ENCODE measurements around the gene TANGO6.
"Not testable (repeated sequence)": the region's sequence is repeated elsewhere in the genome, so short reads cannot be mapped to it uniquely, and the experiment has no call there.

Gene TANGO6

DNA sequence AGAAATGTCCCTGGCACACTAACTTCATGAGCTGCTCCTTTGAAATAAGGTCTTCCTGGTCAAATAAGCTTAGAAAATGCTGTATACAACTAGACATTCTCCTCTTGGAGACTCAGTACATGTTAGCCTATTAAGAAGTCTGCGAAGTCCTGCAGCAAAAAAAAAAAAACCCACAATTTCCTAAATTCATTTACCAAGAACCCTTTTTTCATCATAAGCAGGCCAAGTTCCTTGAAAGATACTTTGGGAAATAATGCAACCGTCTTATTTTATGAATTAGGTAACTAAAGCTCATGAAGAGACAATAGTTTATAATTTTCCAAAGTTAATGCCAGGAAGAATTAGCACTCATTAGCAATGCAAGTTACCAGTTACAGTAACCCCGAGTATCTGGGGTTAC, 213.1 kb downstream of the TANGO6 start:
- Histone ChIP-seq H3K4me2 (ENCODE audit: low read length, poor library complexity, severe bottlenecking) (no peak overlapping the region), H3K36me3 (ENCODE audit: control insufficient read depth in 1 of 2, insufficient read depth in 2 of 2, low read depth in 1 of 2, low read length in 2 of 2) (no peaks in the 10 kb centered on the region), H3K4ac (ENCODE audit: low read depth in 1 of 2, low read length in 2 of 2) (no peak overlapping the region), H3K4me1 (ENCODE audit: control insufficient read depth, insufficient read depth, low read depth, low read length) (peaks cover 6% of the 10 kb centered on the region), H2BK5ac (ENCODE audit: low read depth, low read length, poor library complexity, severe bottlenecking) (no peak overlapping the region), H4K8ac (ENCODE audit: low read length) (no peak overlapping the region), H3K14ac (ENCODE audit: low read length in 2 of 2) (no peak overlapping the region), H3K9ac (ENCODE audit: low read length) (no peak overlapping the region), H3K79me1 (replicated peaks; ENCODE audit: low read length, poor library complexity, severe bottlenecking) (no peaks in the 10 kb centered on the region), H2AFZ (ENCODE audit: low read depth, low read length) (no peak overlapping the region), H3K27me3 (ENCODE audit: control insufficient read depth in 1 of 2, insufficient read depth in 1 of 2, low read length in 2 of 2) (no peaks in the 10 kb centered on the region), H3K27ac (ENCODE audit: low read length, poor library complexity, severe bottlenecking) (no peak overlapping the region), H2BK15ac (ENCODE audit: low read depth, poor library complexity, severe bottlenecking) (no peak overlapping the region), H2AK5ac (ENCODE audit: low read length, severe bottlenecking) (peak overlapping the region; percentile 49), H3K9me3 (ENCODE audit: control insufficient read depth, low read length) (no peaks in the 10 kb centered on the region), H2BK12ac (ENCODE audit: low read length in 2 of 2) (no peak overlapping the region), H2BK120ac (ENCODE audit: low read depth, low read length) (no peak overlapping the region), H3K4me3 (ENCODE audit: insufficient read depth in 1 of 2, low read depth in 1 of 2, low read length in 2 of 2) (no peak overlapping the region), H4K91ac (ENCODE audit: low read length) (no peak overlapping the region), H3K23ac (ENCODE audit: low read length in 2 of 2) (no peak overlapping the region), H3K18ac (ENCODE audit: low read depth in 1 of 2, low read length in 2 of 2) (no peak overlapping the region)
- 87% methylated on average over 3 of the region's 3 CpGs for WGBS
- no peak for DNase-seq

DNA sequence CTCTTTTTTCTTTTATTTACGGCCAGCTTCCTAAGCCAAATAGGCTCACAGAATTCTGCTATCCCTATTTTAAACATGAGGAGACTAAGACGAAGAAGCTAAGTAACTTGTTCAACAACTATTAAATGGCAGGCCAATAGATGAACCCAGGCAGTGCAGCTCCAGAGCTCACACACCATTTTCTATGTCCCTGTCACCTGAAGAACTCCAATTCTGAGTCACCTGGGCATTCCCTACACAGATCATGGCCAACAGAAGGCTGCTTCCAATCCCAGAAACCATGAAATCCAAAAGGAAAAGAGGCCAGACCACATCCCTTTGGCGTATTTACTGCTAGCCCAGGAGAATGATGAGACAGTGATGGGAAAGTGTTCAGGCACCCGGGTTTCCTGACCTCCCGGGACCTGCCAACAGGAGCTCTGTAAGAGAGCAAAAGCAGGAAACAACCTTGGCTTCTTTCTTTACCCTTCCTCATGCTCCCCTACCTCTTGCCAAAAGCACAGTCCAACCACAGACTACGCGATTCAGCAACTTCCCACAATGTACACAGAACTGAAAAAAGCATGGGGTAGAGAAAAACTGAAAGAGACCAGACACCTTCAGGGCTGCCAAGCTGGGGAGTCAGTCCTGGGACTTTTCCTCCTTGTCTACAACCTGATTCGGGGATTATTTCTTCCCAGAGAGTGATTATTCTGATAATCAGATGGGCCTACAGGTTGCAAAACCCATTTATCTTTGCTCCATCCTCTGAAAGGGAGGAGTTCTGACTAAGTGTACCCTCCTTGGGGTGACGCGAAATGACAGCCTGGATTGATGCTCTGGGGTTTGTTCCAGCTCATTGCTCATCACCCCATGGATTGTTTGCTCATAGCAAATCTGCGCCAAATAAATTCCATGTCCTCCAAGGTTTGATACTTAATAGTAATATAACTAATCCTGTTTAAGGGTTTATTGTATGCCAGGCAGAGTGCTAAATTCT, 214.4 kb downstream of the TANGO6 start:
- peak overlapping the region; percentile 1 for H2BK5ac ChIP-seq (ENCODE audit: low read depth, low read length, poor library complexity, severe bottlenecking)
- WGBS = 75% methylated on average over 10 of the region's 11 CpGs
- no peak overlapping the region for H3K14ac ChIP-seq (ENCODE audit: low read length in 2 of 2)
- H4K91ac ChIP-seq (ENCODE audit: low read length) = no peak overlapping the region
- H3K27me3 ChIP-seq (ENCODE audit: control insufficient read depth in 1 of 2, insufficient read depth in 1 of 2, low read length in 2 of 2) = no peaks in the 10 kb centered on the region
- peaks cover 6% of the 10 kb centered on the region for H3K4me1 ChIP-seq (ENCODE audit: control insufficient read depth, insufficient read depth, low read depth, low read length)
- H2BK120ac ChIP-seq (ENCODE audit: low read depth, low read length) = no peak overlapping the region
- no peak overlapping the region for H2AFZ ChIP-seq (ENCODE audit: low read depth, low read length)
- no peak overlapping the region for H3K23ac ChIP-seq (ENCODE audit: low read length in 2 of 2)
- no peak overlapping the region for H3K4ac ChIP-seq (ENCODE audit: low read depth in 1 of 2, low read length in 2 of 2)
- H3K18ac ChIP-seq (ENCODE audit: low read depth in 1 of 2, low read length in 2 of 2) = no peak overlapping the region
- no peak overlapping the region for H4K8ac ChIP-seq (ENCODE audit: low read length)
- peak overlapping the region; percentile 86 for H3K27ac ChIP-seq (ENCODE audit: low read length, poor library complexity, severe bottlenecking)
- no peak overlapping the region for H3K4me2 ChIP-seq (ENCODE audit: low read length, poor library complexity, severe bottlenecking)
- peak overlapping the region; percentile 72 for H3K9ac ChIP-seq (ENCODE audit: low read length)
- DNase-seq = peak; percentile 66
- H2BK12ac ChIP-seq (ENCODE audit: low read length in 2 of 2) = no peak overlapping the region
- peak overlapping the region; percentile 10 for H2AK5ac ChIP-seq (ENCODE audit: low read length, severe bottlenecking)
- H3K79me1 ChIP-seq (replicated peaks; ENCODE audit: low read length, poor library complexity, severe bottlenecking) = no peaks in the 10 kb centered on the region
- no peak overlapping the region for H3K4me3 ChIP-seq (ENCODE audit: insufficient read depth in 1 of 2, low read depth in 1 of 2, low read length in 2 of 2)
- H3K9me3 ChIP-seq (ENCODE audit: control insufficient read depth, low read length) = no peaks in the 10 kb centered on the region
- H3K36me3 ChIP-seq (ENCODE audit: control insufficient read depth in 1 of 2, insufficient read depth in 2 of 2, low read depth in 1 of 2, low read length in 2 of 2) = no peaks in the 10 kb centered on the region
- no peak overlapping the region for H2BK15ac ChIP-seq (ENCODE audit: low read depth, poor library complexity, severe bottlenecking)

DNA sequence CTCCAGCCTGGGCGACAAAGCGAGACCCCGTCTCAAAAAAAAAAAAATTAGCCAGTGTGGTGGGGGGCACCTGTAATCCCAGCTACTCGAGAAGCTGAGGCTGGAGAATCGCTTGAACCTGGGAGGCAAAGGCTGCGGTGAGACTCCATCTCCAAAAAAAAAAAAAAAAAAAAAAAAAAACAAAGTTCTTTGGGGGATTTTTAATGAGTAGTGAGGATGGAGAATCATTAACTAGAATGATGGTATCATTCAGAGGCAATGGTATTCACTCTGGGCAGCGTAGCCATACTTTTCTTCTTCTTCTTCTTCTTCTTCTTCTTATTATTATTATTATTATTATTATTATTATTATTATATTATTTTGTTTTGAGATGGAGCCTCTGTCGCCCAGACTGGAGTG, 220.2 kb downstream of the TANGO6 start:
- Histone ChIP-seq H3K27ac (ENCODE audit: low read length, poor library complexity, severe bottlenecking) (peak overlapping the region; percentile 67), H3K4me1 (ENCODE audit: control insufficient read depth, insufficient read depth, low read depth, low read length) (peaks cover 16% of the 10 kb centered on the region)
- H3K4ac ChIP-seq (ENCODE audit: low read depth in 1 of 2, low read length in 2 of 2); H4K8ac ChIP-seq (ENCODE audit: low read length); H3K23ac ChIP-seq (ENCODE audit: low read length in 2 of 2); DNase-seq; H2AK5ac ChIP-seq (ENCODE audit: low read length, severe bottlenecking); H2AFZ ChIP-seq (ENCODE audit: low read depth, low read length); H2BK15ac ChIP-seq (ENCODE audit: low read depth, poor library complexity, severe bottlenecking); H3K18ac ChIP-seq (ENCODE audit: low read depth in 1 of 2, low read length in 2 of 2); H2BK12ac ChIP-seq (ENCODE audit: low read length in 2 of 2); H3K4me2 ChIP-seq (ENCODE audit: low read length, poor library complexity, severe bottlenecking); H3K79me1 ChIP-seq (replicated peaks; ENCODE audit: low read length, poor library complexity, severe bottlenecking); H3K9me3 ChIP-seq (ENCODE audit: control insufficient read depth, low read length); H3K4me3 ChIP-seq (ENCODE audit: insufficient read depth in 1 of 2, low read depth in 1 of 2, low read length in 2 of 2); H3K14ac ChIP-seq (ENCODE audit: low read length in 2 of 2); H3K9ac ChIP-seq (ENCODE audit: low read length); H2BK5ac ChIP-seq (ENCODE audit: low read depth, low read length, poor library complexity, severe bottlenecking); H4K91ac ChIP-seq (ENCODE audit: low read length); H2BK120ac ChIP-seq (ENCODE audit: low read depth, low read length); H3K27me3 ChIP-seq (ENCODE audit: control insufficient read depth in 1 of 2, insufficient read depth in 1 of 2, low read length in 2 of 2); H3K36me3 ChIP-seq (ENCODE audit: control insufficient read depth in 1 of 2, insufficient read depth in 2 of 2, low read depth in 1 of 2, low read length in 2 of 2): not testable (repeated sequence)
- 87% methylated on average over 1 of the region's 8 CpGs for WGBS

DNA sequence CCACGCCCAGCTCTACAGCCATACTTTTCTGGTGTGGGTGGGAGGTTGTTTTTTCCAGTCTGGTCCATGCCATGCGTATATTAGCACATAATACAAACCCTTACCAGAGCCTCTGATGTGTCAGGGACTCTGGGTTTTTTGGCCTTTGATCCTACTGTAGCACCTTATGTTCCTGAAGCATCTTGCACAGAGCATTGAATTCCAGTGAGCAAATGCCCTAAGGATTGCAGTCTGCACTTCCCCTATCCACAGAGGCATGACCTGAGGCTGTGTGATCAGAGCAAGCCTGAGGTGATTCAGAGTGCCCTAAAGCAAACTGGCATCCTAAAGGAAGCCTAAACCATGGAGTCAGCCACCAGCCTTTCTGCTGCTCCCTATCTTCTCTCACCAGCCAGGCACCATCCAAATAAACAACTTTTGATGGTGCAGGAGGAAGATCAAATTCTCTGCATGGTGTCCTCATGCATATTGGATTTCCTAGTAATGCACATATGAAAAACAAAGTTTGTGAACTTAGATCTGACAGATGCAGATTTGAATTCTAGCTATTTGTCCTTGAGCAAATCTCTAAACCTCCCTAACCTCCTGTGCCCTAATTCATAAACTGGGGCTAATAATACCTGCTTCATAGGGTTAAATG, 220.9 kb downstream of the TANGO6 start:
- H2BK120ac ChIP-seq (ENCODE audit: low read depth, low read length) = no peak overlapping the region
- H3K4me1 ChIP-seq (ENCODE audit: control insufficient read depth, insufficient read depth, low read depth, low read length) = peaks cover 15% of the 10 kb centered on the region
- no peak overlapping the region for H3K4me3 ChIP-seq (ENCODE audit: insufficient read depth in 1 of 2, low read depth in 1 of 2, low read length in 2 of 2)
- no peak overlapping the region for H2AFZ ChIP-seq (ENCODE audit: low read depth, low read length)
- H3K4ac ChIP-seq (ENCODE audit: low read depth in 1 of 2, low read length in 2 of 2) = no peak overlapping the region
- H4K91ac ChIP-seq (ENCODE audit: low read length) = no peak overlapping the region
- H3K27me3 ChIP-seq (ENCODE audit: control insufficient read depth in 1 of 2, insufficient read depth in 1 of 2, low read length in 2 of 2) = no peaks in the 10 kb centered on the region
- DNase-seq = no peak
- no peak overlapping the region for H3K9ac ChIP-seq (ENCODE audit: low read length)
- no peak overlapping the region for H2BK15ac ChIP-seq (ENCODE audit: low read depth, poor library complexity, severe bottlenecking)
- no peak overlapping the region for H2BK12ac ChIP-seq (ENCODE audit: low read length in 2 of 2)
- peak overlapping the region; percentile 67 for H3K27ac ChIP-seq (ENCODE audit: low read length, poor library complexity, severe bottlenecking)
- no peak overlapping the region for H3K14ac ChIP-seq (ENCODE audit: low read length in 2 of 2)
- H2AK5ac ChIP-seq (ENCODE audit: low read length, severe bottlenecking) = peak overlapping the region; percentile 12
- H4K8ac ChIP-seq (ENCODE audit: low read length) = no peak overlapping the region
- H3K23ac ChIP-seq (ENCODE audit: low read length in 2 of 2) = peak overlapping the region in 1 of 2 experiments; percentile 1
- H3K36me3 ChIP-seq (ENCODE audit: control insufficient read depth in 1 of 2, insufficient read depth in 2 of 2, low read depth in 1 of 2, low read length in 2 of 2) = no peaks in the 10 kb centered on the region
- H3K4me2 ChIP-seq (ENCODE audit: low read length, poor library complexity, severe bottlenecking) = no peak overlapping the region
- whole genome bisulfite sequencing = 100% methylated on average over 2 of the region's 2 CpGs
- peaks cover 2% of the 10 kb centered on the region for H3K79me1 ChIP-seq (replicated peaks; ENCODE audit: low read length, poor library complexity, severe bottlenecking)
- H3K18ac ChIP-seq (ENCODE audit: low read depth in 1 of 2, low read length in 2 of 2) = no peak overlapping the region
- peak overlapping the region; percentile 19 for H2BK5ac ChIP-seq (ENCODE audit: low read depth, low read length, poor library complexity, severe bottlenecking)
- no peaks in the 10 kb centered on the region for H3K9me3 ChIP-seq (ENCODE audit: control insufficient read depth, low read length)

Measured in mesenchymal stem cell (in vitro differentiated cells and primary cell).